Measurements from ENCODE around the gene IGSF9.

The IGSF9 gene

GRCh38 chr1:159945483-159946241 lies at the start of gene IGSF9:
Gene IGSF9, minus strand, starts transcription at chr1:159945613. Its CDS starts 2,159 bp downstream, at chr1:159943454.
- no peaks in the 10 kb centered on the region for H3K9me3 Mint-ChIP-seq (ENCODE audit: low read depth)
- no peaks in the 10 kb centered on the region for H3K36me3 Mint-ChIP-seq
- peak within 1 kb of the TSS; percentile 84 for H3K4me3 Mint-ChIP-seq
- H3K4me1 Mint-ChIP-seq (ENCODE audit: low read depth) = peaks cover 5% of the 10 kb centered on the region
- peak within 1 kb of the TSS; percentile 46 for H3K27ac Mint-ChIP-seq
- H3K27me3 Mint-ChIP-seq = peaks cover 11% of the 10 kb centered on the region

- no peak overlapping the region for H3K4me3 Mint-ChIP-seq
- peak overlapping the region; percentile 47 for H3K27ac Mint-ChIP-seq
- peaks cover 3% of the 10 kb centered on the region for H3K4me1 Mint-ChIP-seq (ENCODE audit: low read depth)
These were observed 49.5 kb upstream of the IGSF9 start for GRCh38 chr1:159994896-159995295.

GRCh38 chr1:159993911-159994310 lies 48.5 kb upstream of the IGSF9 start:
- Mint-ChIP-seq H3K27ac (no peak overlapping the region), H3K4me3 (no peak overlapping the region), H3K9me3 (ENCODE audit: low read depth) (no peaks in the 10 kb centered on the region), H3K4me1 (ENCODE audit: low read depth) (peaks cover 3% of the 10 kb centered on the region), H3K27me3 (peaks cover 7% of the 10 kb centered on the region), H3K36me3 (no peaks in the 10 kb centered on the region)

More at GRCh38 chr1:159994896-159995295, 49.5 kb upstream of the IGSF9 start:
- Mint-ChIP-seq H3K36me3 (no peaks in the 10 kb centered on the region), H3K27me3 (peaks cover 4% of the 10 kb centered on the region), H3K9me3 (ENCODE audit: low read depth) (no peaks in the 10 kb centered on the region)

- H3K36me3 Mint-ChIP-seq = no peaks in the 10 kb centered on the region
- no peak overlapping the region for H3K4me3 Mint-ChIP-seq
- H3K27ac Mint-ChIP-seq = no peak overlapping the region
- H3K9me3 Mint-ChIP-seq (ENCODE audit: low read depth) = no peaks in the 10 kb centered on the region
- peaks cover 3% of the 10 kb centered on the region for H3K4me1 Mint-ChIP-seq (ENCODE audit: low read depth)
- peaks cover 7% of the 10 kb centered on the region for H3K27me3 Mint-ChIP-seq
These were observed 46.7 kb upstream of the IGSF9 start for GRCh38 chr1:159992161-159992560.

GRCh38 chr1:159991513-159991912 lies 46.1 kb upstream of the IGSF9 start:
- Mint-ChIP-seq H3K36me3 (no peaks in the 10 kb centered on the region), H3K4me1 (ENCODE audit: low read depth) (peaks cover 3% of the 10 kb centered on the region), H3K27ac (no peak overlapping the region), H3K9me3 (ENCODE audit: low read depth) (no peaks in the 10 kb centered on the region), H3K27me3 (peaks cover 7% of the 10 kb centered on the region), H3K4me3 (no peak overlapping the region)

GRCh38 chr1:159990005-159990404 lies 44.6 kb upstream of the IGSF9 start:
- Mint-ChIP-seq H3K4me3 (no peak overlapping the region), H3K27me3 (peaks cover 3% of the 10 kb centered on the region), H3K4me1 (ENCODE audit: low read depth) (peaks cover 3% of the 10 kb centered on the region), H3K27ac (no peak overlapping the region), H3K36me3 (no peaks in the 10 kb centered on the region), H3K9me3 (ENCODE audit: low read depth) (no peaks in the 10 kb centered on the region)

- H3K27ac Mint-ChIP-seq = no peak overlapping the region
- H3K9me3 Mint-ChIP-seq (ENCODE audit: low read depth) = no peaks in the 10 kb centered on the region
- peaks cover 3% of the 10 kb centered on the region for H3K4me1 Mint-ChIP-seq (ENCODE audit: low read depth)
- peaks cover 3% of the 10 kb centered on the region for H3K27me3 Mint-ChIP-seq
- H3K36me3 Mint-ChIP-seq = no peaks in the 10 kb centered on the region
- no peak overlapping the region for H3K4me3 Mint-ChIP-seq
These were observed 44.2 kb upstream of the IGSF9 start for GRCh38 chr1:159989581-159989980.

- no peak overlapping the region for H3K4me3 Mint-ChIP-seq
- H3K36me3 Mint-ChIP-seq = no peaks in the 10 kb centered on the region
- no peaks in the 10 kb centered on the region for H3K9me3 Mint-ChIP-seq (ENCODE audit: low read depth)
- H3K27me3 Mint-ChIP-seq = peaks cover 6% of the 10 kb centered on the region
- no peak overlapping the region for H3K27ac Mint-ChIP-seq
- peaks cover 3% of the 10 kb centered on the region for H3K4me1 Mint-ChIP-seq (ENCODE audit: low read depth)
These were observed 42.6 kb upstream of the IGSF9 start for GRCh38 chr1:159988006-159988405.

- Mint-ChIP-seq H3K9me3 (ENCODE audit: low read depth) (no peaks in the 10 kb centered on the region), H3K4me3 (no peak overlapping the region), H3K36me3 (no peaks in the 10 kb centered on the region), H3K27ac (no peak overlapping the region), H3K4me1 (ENCODE audit: low read depth) (peaks cover 3% of the 10 kb centered on the region), H3K27me3 (peaks cover 9% of the 10 kb centered on the region)
These were observed 41.8 kb upstream of the IGSF9 start for GRCh38 chr1:159987186-159987585.

GRCh38 chr1:159986531-159986930 lies 41.1 kb upstream of the IGSF9 start:
- Mint-ChIP-seq H3K36me3 (peaks cover 3% of the 10 kb centered on the region), H3K9me3 (ENCODE audit: low read depth) (no peaks in the 10 kb centered on the region), H3K4me3 (no peak overlapping the region), H3K27ac (no peak overlapping the region), H3K27me3 (peaks cover 13% of the 10 kb centered on the region), H3K4me1 (ENCODE audit: low read depth) (no peaks in the 10 kb centered on the region)

GRCh38 chr1:159986093-159986492 lies 40.7 kb upstream of the IGSF9 start:
- Mint-ChIP-seq H3K27me3 (peaks cover 13% of the 10 kb centered on the region), H3K27ac (no peak overlapping the region), H3K9me3 (ENCODE audit: low read depth) (no peaks in the 10 kb centered on the region)

GRCh38 chr1:159985473-159985872 lies 40.1 kb upstream of the IGSF9 start:
- peaks cover 18% of the 10 kb centered on the region for H3K27me3 Mint-ChIP-seq
- H3K4me1 Mint-ChIP-seq (ENCODE audit: low read depth) = no peaks in the 10 kb centered on the region
- no peaks in the 10 kb centered on the region for H3K9me3 Mint-ChIP-seq (ENCODE audit: low read depth)
- peaks cover 3% of the 10 kb centered on the region for H3K36me3 Mint-ChIP-seq
- no peak overlapping the region for H3K4me3 Mint-ChIP-seq
- no peak overlapping the region for H3K27ac Mint-ChIP-seq

More at GRCh38 chr1:159986093-159986492, 40.7 kb upstream of the IGSF9 start:
- H3K36me3 Mint-ChIP-seq = peaks cover 3% of the 10 kb centered on the region
- no peaks in the 10 kb centered on the region for H3K4me1 Mint-ChIP-seq (ENCODE audit: low read depth)
- no peak overlapping the region for H3K4me3 Mint-ChIP-seq

GRCh38 chr1:159983681-159984080 lies 38.3 kb upstream of the IGSF9 start:
- no peaks in the 10 kb centered on the region for H3K4me1 Mint-ChIP-seq (ENCODE audit: low read depth)
- H3K36me3 Mint-ChIP-seq = peaks cover 3% of the 10 kb centered on the region
- H3K27ac Mint-ChIP-seq = no peak overlapping the region
- no peak overlapping the region for H3K4me3 Mint-ChIP-seq
- H3K9me3 Mint-ChIP-seq (ENCODE audit: low read depth) = no peaks in the 10 kb centered on the region
- peaks cover 23% of the 10 kb centered on the region for H3K27me3 Mint-ChIP-seq

GRCh38 chr1:159982280-159982679 lies 36.9 kb upstream of the IGSF9 start:
- H3K4me3 Mint-ChIP-seq = no peak overlapping the region
- H3K4me1 Mint-ChIP-seq (ENCODE audit: low read depth) = no peaks in the 10 kb centered on the region
- no peaks in the 10 kb centered on the region for H3K9me3 Mint-ChIP-seq (ENCODE audit: low read depth)
- H3K36me3 Mint-ChIP-seq = peaks cover 3% of the 10 kb centered on the region
- peaks cover 23% of the 10 kb centered on the region for H3K27me3 Mint-ChIP-seq
- H3K27ac Mint-ChIP-seq = no peak overlapping the region

- H3K4me1 Mint-ChIP-seq (ENCODE audit: low read depth) = no peaks in the 10 kb centered on the region
- H3K27me3 Mint-ChIP-seq = peaks cover 23% of the 10 kb centered on the region
- no peak overlapping the region for H3K4me3 Mint-ChIP-seq
- peaks cover 3% of the 10 kb centered on the region for H3K36me3 Mint-ChIP-seq
- no peak overlapping the region for H3K27ac Mint-ChIP-seq
- H3K9me3 Mint-ChIP-seq (ENCODE audit: low read depth) = no peaks in the 10 kb centered on the region
These were observed 36.1 kb upstream of the IGSF9 start for GRCh38 chr1:159981351-159982055.
